HG03575 (cell line): ENCODE measurements around the gene PMS1.
"Not testable (repeated sequence)": the region's sequence is repeated elsewhere in the genome, so short reads cannot be mapped to it uniquely, and the experiment has no call there.

ENCODE experiments used
- ATAC-seq: cut with Tn5 transposase; IDR thresholded peaks from one replicate; pipeline ENCODE4 v1.9.1; 2021; ENCODE audit not compliant: unreplicated experiment, insufficient number of reproducible peaks, low FRiP score; ENCODE audit errors: extremely low read depth

Gene PMS1

GRCh38 chr2:189783927-189784867, at the start of gene PMS1, which contains the start of gene ORMDL1:
PMS1 (plus strand) TSS chr2:189784450; CDS start chr2:189791810, 7,360 bp downstream.
ORMDL1 (minus strand) TSS chr2:189784339; CDS start chr2:189782595, 1,744 bp downstream.
- peak; percentile 72 for ATAC-seq

- ATAC-seq: no peak
Measured at GRCh38 chr2:189751080-189751658, 33.1 kb upstream of the PMS1 start.

GRCh38 chr2:189756311-189756952, 27.8 kb upstream of the PMS1 start:
- ATAC-seq: no peak

GRCh38 chr2:189760154-189760553, 24.1 kb upstream of the PMS1 start:
- not testable (repeated sequence) for ATAC-seq

- ATAC-seq: no peak
Measured at GRCh38 chr2:189762229-189762550, 22.1 kb upstream of the PMS1 start.

- peak; percentile 90 for ATAC-seq
Measured at GRCh38 chr2:189762551-189763298, 21.5 kb upstream of the PMS1 start, which contains the start of gene OSGEPL1. OSGEPL1 (minus strand) TSS chr2:189762792; CDS start chr2:189761640, 1,152 bp downstream.

- ATAC-seq: no peak
Measured at GRCh38 chr2:189763908-189764661, 20.2 kb upstream of the PMS1 start.

GRCh38 chr2:189770590-189771322, 13.5 kb upstream of the PMS1 start:
- no peak for ATAC-seq

GRCh38 chr2:189772212-189772611, 12.0 kb upstream of the PMS1 start:
- no peak for ATAC-seq

- ATAC-seq: no peak
Measured at GRCh38 chr2:189782221-189782671, 2.0 kb upstream of the PMS1 start.

- peak; percentile 11 for ATAC-seq
Measured at GRCh38 chr2:189783451-189783926, 761 bp upstream of the PMS1 start.

- ATAC-seq: no peak
Measured at GRCh38 chr2:189791338-189792042, 7.2 kb downstream of the PMS1 start.

GRCh38 chr2:189794310-189794709, 10.1 kb downstream of the PMS1 start:
- no peak for ATAC-seq

GRCh38 chr2:189797902-189798301, 13.7 kb downstream of the PMS1 start:
- no peak for ATAC-seq

- peak; percentile 86 for ATAC-seq
Measured at GRCh38 chr2:189798312-189799029, 14.2 kb downstream of the PMS1 start.

GRCh38 chr2:189799030-189799331, 14.7 kb downstream of the PMS1 start:
- no peak for ATAC-seq

GRCh38 chr2:189799531-189799930, 15.3 kb downstream of the PMS1 start:
- no peak for ATAC-seq
